Breast epithelium (tissue), 4 donors: ENCODE data around the gene IGFL2. TPM values are rescaled to one million over a fixed set of nuclear protein-coding genes. Genes with fewer than 3 reads are reported as not detected.

Source experiments
- DNase-seq, 2 donors: peaks; one replicate each; pipeline ENCODE4 v3.0.0-alpha.2; 2019; ENCODE audit warnings: low spot score in 2 of 2
- H3K27ac ChIP-seq, 2 donors: fragments of 200-600 bp; sonication (generic) in 1 of 2; one replicate each; pipeline ENCODE4 v1.5.1; 2016 to 2019; ENCODE audit warnings: mild to moderate bottlenecking in 1 of 2
- H3K27me3 ChIP-seq, 2 donors: fragments of 200-600 bp; sonication (generic) in 1 of 2; one replicate each; pipeline versions ENCODE4 v1.5.1 to v1.6.0; 2017 to 2019; ENCODE audit warnings: control low read depth in 1 of 2, mild to moderate bottlenecking in 1 of 2
- H3K36me3 ChIP-seq: fragments of 200-600 bp; one replicate; pipeline ENCODE4 v1.5.1; 2019
- H3K4me1 ChIP-seq, 2 donors: fragments of 200-600 bp; sonication (generic); one replicate each; pipeline ENCODE4 v1.5.1; 2016 to 2019; ENCODE audit warnings: control low read depth in 1 of 2
- H3K4me3 ChIP-seq, 3 donors: fragments of 200-600 bp; sonication (generic); 1 replicate in 2 of 3; 2 replicates in 1 of 3; pipeline ENCODE4 v1.5.1; 2016 to 2019; ENCODE audit warnings: mild to moderate bottlenecking in 3 of 3, moderate library complexity in 2 of 3
- H3K9me3 ChIP-seq, 2 donors: fragments of 200-600 bp; sonication (generic) in 1 of 2; one replicate each; pipeline ENCODE4 v1.5.1; 2016 to 2019; ENCODE audit warnings: control low read depth in 1 of 2
- POLR2A ChIP-seq: fragments of 450-650 bp; IDR thresholded peaks from one replicate; pipeline ENCODE4 v1.6.1; 2016; ENCODE audit warnings: antibody characterized with exemption, mild to moderate bottlenecking, moderate library complexity
- POLR2AphosphoS5 ChIP-seq, 3 donors: sonication (generic); formaldehyde crosslinking; IDR thresholded peaks; one replicate each; pipeline ENCODE4 v1.6.1; 2017; ENCODE audit warnings: antibody characterized with exemption in 3 of 3
- intact Hi-C: fragments of 100-400 bp; cut with DNase I; formaldehyde crosslinking; loops from one replicate; pipeline ENCODE4 v1.15.1; 2023; ENCODE audit warnings: low total_unique reads
- total RNA-seq, 3 donors: library from RNA; depleted of rRNA; stranded (reverse); fragments of >200 nt; gene quantifications; one replicate each; pipeline ENCODE4 v1.1.0, GENCODE V29; 2016
- TF ChIP-seq, protein P1 (sequence below), 3 donors: fragments of 450-650 bp; IDR thresholded peaks; one replicate each; pipeline ENCODE4 v1.5.1; 2016 to 2017; ENCODE audit warnings: antibody characterized with exemption in 3 of 3, mild to moderate bottlenecking in 3 of 3, moderate library complexity in 3 of 3

The IGFL2 gene
- total RNA-seq, 3 donors from 2014 or later = not detected

DNA sequence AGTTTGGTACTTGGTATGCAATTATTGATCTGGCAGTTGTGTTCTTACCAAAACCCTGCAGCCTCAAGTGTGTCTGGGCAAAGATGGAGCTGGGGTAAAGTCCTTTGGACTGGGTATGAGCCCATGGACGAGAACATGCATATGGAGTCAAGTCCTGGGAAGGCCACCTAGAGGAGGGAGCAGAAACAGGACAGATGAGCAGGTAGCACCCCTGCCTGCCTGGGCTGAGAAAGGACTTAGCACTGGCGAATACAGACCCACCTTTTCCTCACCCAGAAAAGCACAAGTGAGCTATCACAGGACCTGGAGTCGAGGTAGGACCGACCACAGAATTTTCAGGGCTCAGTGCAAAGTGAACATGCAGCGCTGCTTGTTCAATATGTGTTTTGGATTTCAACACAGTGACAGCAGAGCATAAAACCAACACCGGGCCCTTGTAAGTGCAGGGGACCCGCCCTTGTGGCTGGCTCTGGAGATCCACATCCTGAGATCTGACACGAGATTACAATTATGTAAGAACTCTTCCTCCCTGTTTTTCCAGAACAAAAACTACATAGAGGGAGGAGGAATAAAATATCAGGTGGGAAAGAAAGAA is 25.9 kb downstream of the IGFL2 start:
- intact Hi-C loops = no loop called here
- no peak for DNase-seq
- Histone ChIP-seq H3K9me3 (no peaks in the 10 kb centered on the region), H3K27me3 (peaks cover 0 to 3% of the 10 kb centered on the region in 2 donors), H3K36me3 (no peaks in the 10 kb centered on the region), H3K4me1 (no peaks in the 10 kb centered on the region), H3K27ac (no peak overlapping the region), H3K4me3 (no peak overlapping the region)
- TF ChIP-seq POLR2AphosphoS5 (IDR thresholded peaks at IDR 0.05) = no peak
- TF ChIP-seq, protein P1, sequence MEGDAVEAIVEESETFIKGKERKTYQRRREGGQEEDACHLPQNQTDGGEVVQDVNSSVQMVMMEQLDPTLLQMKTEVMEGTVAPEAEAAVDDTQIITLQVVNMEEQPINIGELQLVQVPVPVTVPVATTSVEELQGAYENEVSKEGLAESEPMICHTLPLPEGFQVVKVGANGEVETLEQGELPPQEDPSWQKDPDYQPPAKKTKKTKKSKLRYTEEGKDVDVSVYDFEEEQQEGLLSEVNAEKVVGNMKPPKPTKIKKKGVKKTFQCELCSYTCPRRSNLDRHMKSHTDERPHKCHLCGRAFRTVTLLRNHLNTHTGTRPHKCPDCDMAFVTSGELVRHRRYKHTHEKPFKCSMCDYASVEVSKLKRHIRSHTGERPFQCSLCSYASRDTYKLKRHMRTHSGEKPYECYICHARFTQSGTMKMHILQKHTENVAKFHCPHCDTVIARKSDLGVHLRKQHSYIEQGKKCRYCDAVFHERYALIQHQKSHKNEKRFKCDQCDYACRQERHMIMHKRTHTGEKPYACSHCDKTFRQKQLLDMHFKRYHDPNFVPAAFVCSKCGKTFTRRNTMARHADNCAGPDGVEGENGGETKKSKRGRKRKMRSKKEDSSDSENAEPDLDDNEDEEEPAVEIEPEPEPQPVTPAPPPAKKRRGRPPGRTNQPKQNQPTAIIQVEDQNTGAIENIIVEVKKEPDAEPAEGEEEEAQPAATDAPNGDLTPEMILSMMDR (IDR thresholded peaks at IDR 0.05) = no peak
- TF ChIP-seq POLR2A = no peak

DNA sequence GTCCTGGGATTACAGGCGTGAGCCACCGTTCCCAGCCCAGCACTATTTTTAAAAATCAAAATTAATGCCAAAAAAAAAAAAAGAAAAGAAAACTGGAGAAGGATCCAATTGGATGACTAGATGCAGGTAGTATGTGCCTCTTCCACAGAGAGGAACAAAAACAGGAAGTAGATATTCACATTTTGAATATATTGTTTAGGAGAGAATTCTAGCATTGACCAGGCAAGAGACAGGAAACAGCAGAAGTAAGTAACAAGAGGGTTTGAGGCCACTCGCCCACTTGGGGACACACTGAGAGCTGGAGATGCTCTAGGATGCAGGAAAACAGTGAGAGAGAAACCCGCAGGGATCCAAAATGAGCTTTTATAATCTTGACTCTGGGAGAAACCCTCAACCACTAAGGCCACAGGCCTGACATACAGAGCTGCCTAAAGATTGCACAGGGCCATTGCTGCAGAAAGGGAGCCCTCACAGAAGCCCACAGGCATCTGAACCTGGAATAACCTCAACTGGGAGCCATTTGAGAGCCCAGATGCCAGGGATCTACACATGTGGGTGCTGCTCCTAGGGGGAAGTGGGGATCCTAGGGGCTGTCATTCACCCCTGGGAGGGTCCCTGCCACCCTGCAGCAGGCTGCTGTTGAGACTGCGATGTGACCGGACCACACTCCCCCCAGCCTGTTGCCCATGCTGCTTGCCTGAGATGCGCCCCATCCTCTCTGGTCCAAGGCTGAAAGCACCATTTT is 28.2 kb downstream of the IGFL2 start:
- TF ChIP-seq POLR2AphosphoS5 (IDR thresholded peaks at IDR 0.05) = no peak
- TF ChIP-seq, protein P1 (IDR thresholded peaks at IDR 0.05) = no peak
- TF ChIP-seq POLR2A = no peak
- Histone ChIP-seq H3K4me1 (no peaks in the 10 kb centered on the region), H3K36me3 (no peaks in the 10 kb centered on the region), H3K4me3 (no peak overlapping the region), H3K27ac (no peak overlapping the region), H3K9me3 (no peaks in the 10 kb centered on the region), H3K27me3 (peaks cover 0 to 3% of the 10 kb centered on the region in 2 donors)
- DNase-seq = no peak
- intact Hi-C loops = no loop called here

DNA sequence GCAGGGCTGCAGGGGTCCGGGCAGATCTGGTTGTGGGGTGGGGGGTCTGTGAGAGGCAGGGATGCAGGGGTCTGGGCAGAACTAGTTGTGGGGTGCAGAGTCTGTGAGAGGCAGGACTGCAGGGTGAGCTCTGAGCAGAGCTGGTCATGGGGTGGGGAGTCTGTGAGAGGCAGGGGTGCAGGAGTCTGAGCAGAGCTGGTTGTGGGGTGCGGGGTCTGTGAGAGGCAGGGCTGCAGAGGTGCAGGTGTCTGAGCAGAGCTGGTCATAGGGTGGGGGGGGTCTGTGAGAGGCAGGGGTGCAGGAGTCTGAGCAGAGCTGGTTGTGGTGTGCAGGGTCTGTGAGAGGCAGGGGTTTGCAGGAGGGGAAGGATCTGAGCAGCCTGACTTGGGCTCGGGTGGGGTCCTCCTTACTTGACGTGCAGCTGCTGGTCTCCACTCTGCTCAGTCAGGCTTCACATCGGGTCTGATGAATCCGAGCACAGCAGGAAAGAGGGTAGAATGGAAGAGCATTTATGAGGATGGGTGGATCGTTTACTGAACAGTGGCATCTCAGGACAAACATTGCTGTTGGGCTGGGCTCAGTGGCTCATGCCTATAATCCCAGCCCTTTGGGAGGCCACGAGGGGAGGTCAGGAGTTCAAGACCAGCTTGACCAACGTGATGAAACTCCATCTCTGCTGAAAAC is 31.2 kb downstream of the IGFL2 start:
- Histone ChIP-seq H3K4me3 (no peak overlapping the region), H3K27me3 (peaks cover 0 to 3% of the 10 kb centered on the region in 2 donors), H3K36me3 (no peaks in the 10 kb centered on the region), H3K9me3 (no peaks in the 10 kb centered on the region), H3K27ac (no peak overlapping the region), H3K4me1 (no peaks in the 10 kb centered on the region)
- DNase-seq = no peak
- TF ChIP-seq POLR2A (no peak), POLR2AphosphoS5 (IDR thresholded peaks at IDR 0.05) (no peak)
- TF ChIP-seq, protein P1 (IDR thresholded peaks at IDR 0.05) = no peak
- intact Hi-C loops = no loop called here

DNA sequence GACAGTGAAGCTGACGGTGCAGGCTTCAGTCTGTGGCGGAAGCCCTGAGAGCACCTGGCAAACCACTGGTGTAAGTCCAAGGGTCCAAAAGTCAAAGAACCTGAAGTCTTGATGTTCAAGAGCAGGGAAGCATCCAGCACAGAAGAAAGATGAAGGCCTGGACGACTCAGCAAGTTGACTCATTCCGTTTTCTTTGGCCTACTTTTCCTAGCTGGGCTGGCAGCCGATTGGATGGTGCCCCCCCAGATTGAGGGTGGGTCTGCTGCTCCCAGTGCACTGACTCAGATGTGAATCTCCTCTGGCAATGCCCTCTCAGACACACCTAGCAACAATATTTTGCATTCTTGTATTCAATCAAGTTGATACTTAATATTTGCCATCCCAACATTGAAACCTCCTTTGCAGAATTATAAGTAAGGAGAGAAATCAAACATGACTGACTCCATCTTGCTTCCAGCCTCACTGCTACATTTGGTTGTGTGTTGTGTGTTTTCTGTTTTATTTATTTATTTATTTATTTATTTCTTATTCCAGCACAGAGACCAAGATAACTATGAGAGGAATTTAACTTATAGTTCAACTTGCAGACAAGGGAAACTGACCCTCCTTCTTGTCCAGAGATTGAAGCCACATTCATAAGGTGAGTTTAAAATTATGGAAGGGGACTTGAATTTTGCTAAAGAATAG is 32.8 kb downstream of the IGFL2 start:
- TF ChIP-seq, protein P1 (IDR thresholded peaks at IDR 0.05) = no peak
- TF ChIP-seq POLR2A = no peak
- DNase-seq = no peak
- Histone ChIP-seq H3K9me3 (no peaks in the 10 kb centered on the region), H3K4me3 (no peak overlapping the region), H3K27ac (no peak overlapping the region), H3K36me3 (no peaks in the 10 kb centered on the region), H3K4me1 (no peaks in the 10 kb centered on the region), H3K27me3 (peaks cover 0 to 3% of the 10 kb centered on the region in 2 donors)
- intact Hi-C loops = no loop called here
